Lower leg skin (tissue), 3 donors: Measurements from ENCODE around the gene DHRSX.

Experiments used
- CTCF ChIP-seq, 3 donors: fragments of 450-650 bp; IDR thresholded peaks; one replicate each; pipeline ENCODE4 v1.5.1; 2016; ENCODE audit warnings: antibody characterized with exemption in 3 of 3, mild to moderate bottlenecking in 3 of 3, moderate library complexity in 2 of 3
- POLR2A ChIP-seq, 2 donors: fragments of 450-650 bp; IDR thresholded peaks; one replicate each; pipeline ENCODE4 v1.6.1; 2016 to 2017; ENCODE audit warnings: antibody characterized with exemption in 2 of 2, mild to moderate bottlenecking in 1 of 2, moderate library complexity in 1 of 2

GRCh38 chrX:2237976-2238375 lies 262.8 kb downstream of the DHRSX start:
- TF ChIP-seq CTCF (IDR thresholded peaks at IDR 0.05) (no peak), POLR2A (IDR thresholded peaks at IDR 0.05) (no peak)
